GM12892 (cell line): ENCODE measurements around the gene ACKR1.

Experiments
- POLR2A ChIP-seq: IDR thresholded peaks from 2 replicates; pipeline ENCODE4 v1.6.1; 2011; ENCODE audit warnings: low read depth, low read length, control low read depth
- POLR2AphosphoS5 ChIP-seq: IDR thresholded peaks from 2 replicates; pipeline ENCODE4 v1.6.1; 2011; ENCODE audit warnings: low read depth, low read length, control low read depth
- TAF1 ChIP-seq: IDR thresholded peaks from 2 replicates; pipeline ENCODE4 v1.6.1; 2011; ENCODE audit warnings: low read depth, mild to moderate bottlenecking, control low read depth, low read length, borderline replicate concordance

DNA sequence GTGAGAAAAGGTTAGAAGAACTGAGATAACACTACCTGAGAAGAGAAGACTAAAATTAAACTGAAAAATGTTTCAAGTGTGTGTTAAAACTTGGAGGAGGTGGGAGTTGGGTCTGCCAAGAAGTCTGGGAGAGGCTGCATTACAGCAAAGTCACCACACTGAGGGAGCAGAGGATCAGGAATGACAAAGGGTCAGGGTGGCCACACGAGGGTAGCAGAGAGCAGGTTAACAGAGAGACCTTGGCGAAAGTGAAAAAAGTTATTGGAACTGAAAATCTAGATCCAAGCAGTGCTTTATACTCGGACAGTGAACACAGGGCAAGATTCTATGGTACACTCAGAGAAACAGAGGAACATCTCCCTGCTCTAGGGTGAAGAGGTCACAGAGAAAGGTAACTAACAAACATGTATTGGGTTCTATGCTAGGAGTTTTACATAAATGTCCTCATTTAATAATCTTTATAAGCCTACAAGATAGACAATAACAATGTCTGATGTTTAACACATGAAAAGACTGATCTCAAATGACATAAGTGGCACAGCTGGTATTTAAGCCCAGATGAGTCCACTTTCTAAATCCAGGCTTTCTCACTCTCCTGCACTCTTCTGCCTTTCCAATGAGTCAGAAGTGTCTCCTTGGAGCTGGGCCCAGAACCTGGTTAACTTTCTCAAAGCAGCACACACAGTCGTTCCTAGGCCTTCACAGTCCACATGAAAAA, 43.5 kb upstream of the ACKR1 start:
- TF ChIP-seq POLR2AphosphoS5: no peak
- TF ChIP-seq POLR2A: no peak
- TF ChIP-seq TAF1: no peak
